Kasumi-1 (cell line): ENCODE data around the gene SLC35E2B.

Source experiments
- DNase-seq, 2 experiments: peaks; one replicate each; lab custom pipeline; 2025; lab: John Stamatoyannopoulos, UW

SLC35E2B gene

DNA sequence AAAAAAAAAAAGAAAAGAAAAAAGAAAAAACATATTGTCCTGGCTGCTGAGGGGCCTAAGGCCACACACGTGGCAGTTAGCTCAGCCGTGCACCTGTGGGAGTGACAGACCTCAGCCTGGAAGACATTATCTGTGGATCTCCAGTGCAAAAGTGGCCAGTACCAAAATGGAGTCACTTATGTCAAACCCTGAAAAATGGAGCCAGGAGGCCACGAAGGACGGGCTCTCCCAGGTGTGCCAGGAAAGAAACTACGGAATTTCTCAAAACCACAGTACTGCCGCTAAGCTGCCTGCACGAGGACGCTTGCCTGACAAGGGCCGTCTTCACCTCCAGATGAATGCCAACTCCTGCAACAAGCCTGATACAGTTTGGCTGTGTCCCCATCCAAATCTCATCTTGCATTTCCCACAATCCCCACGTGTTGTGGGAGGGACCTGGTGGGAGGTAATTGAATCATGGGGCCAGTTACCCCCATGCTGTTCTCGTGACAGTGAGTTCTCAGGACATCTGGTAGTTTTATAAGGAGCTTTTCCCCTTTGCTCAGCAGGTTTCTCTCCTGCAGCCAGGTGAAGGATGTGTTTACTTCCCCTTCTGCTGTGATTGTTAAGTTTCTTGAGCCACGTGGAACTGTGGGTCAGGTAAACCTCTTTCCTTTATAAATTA, 82.6 kb downstream of the SLC35E2B start:
- no peak for DNase-seq
